GM12873 (cell line): Measurements from ENCODE around the gene PDE7B.

Experiments
- TF ChIP-seq, protein P1 (sequence below): IDR thresholded peaks from 2 replicates; pipeline ENCODE4 v1.5.1; 2012; ENCODE audit warnings: low read depth, mild to moderate bottlenecking, moderate library complexity, low read length, control low read depth; ENCODE audit not compliant: insufficient read depth; ENCODE audit errors: missing control alignments

Gene PDE7B

DNA sequence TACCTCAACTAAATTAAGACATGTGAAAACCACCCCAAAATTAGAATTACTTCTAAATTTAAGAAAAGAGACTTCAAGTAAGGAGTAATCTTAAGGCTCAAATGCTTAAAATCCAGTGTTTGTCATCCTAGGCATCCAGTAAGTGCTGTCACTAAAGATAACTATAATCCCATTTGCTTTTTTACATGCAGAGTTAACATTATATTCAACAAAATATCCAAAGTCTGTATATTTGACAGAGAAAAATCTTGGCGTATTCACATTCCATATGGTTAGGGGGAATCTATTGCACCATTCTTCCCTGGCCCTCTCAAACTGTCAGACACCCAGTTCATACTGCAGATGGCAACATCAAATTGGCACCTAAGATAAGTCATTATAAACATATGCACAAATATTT lies 381.2 kb downstream of the PDE7B start:
- TF ChIP-seq, protein P1, sequence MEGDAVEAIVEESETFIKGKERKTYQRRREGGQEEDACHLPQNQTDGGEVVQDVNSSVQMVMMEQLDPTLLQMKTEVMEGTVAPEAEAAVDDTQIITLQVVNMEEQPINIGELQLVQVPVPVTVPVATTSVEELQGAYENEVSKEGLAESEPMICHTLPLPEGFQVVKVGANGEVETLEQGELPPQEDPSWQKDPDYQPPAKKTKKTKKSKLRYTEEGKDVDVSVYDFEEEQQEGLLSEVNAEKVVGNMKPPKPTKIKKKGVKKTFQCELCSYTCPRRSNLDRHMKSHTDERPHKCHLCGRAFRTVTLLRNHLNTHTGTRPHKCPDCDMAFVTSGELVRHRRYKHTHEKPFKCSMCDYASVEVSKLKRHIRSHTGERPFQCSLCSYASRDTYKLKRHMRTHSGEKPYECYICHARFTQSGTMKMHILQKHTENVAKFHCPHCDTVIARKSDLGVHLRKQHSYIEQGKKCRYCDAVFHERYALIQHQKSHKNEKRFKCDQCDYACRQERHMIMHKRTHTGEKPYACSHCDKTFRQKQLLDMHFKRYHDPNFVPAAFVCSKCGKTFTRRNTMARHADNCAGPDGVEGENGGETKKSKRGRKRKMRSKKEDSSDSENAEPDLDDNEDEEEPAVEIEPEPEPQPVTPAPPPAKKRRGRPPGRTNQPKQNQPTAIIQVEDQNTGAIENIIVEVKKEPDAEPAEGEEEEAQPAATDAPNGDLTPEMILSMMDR = no peak

DNA sequence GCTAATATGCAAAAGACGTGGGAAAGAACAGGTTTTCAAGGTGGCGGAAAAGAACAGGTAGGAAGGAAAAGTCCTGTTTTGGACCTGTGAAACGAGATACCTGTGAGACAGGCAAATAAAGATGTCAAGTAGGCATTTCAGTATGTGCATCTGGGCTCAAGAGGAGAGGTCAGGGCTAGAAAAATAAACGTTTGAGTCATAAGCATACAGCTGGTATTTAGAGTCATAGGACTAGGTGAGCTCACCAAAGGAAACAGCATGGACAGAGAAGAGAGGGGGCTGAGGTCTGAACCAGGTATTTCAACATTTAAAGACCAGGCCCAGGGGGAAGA lies 383.7 kb downstream of the PDE7B start:
- TF ChIP-seq, protein P1 = no peak

DNA sequence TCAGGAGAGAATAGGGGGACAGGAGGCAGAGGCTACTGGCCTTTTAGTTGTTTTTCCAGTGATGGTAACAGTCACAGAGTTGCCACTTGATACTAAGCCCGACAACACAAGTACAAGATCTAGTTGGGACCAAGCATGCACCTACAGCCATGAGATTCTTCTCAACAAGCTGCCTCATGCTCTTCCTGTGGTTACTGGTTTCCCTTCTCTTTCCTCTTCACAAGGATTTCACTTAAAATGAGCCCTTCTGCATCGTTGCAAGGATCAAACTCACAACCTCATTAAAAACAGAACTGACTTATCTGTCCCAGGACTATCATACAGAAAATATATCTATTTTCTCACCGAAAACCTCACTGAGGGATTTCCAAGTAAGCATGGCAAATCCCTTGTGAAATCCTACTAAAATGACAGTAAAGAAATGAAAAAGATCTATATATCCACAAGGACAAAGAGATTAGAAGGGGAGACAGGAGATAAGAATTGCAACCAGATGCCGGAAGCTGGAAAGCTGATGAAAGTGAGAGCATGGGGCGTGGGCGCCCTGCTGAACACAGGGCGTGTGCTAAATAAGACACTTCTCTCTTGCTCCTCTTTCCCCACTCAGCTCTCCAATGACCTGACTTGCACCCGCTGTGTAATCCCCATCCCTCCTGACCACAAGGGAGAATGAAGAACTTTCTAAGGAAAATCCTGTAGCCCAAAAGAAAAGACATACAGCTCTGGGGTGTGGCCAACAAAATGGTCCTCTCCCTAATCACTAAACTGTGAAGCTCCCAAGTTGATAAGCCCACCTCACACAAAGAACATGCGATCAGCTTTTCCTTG lies 385.2 kb downstream of the PDE7B start:
- TF ChIP-seq, protein P1 = no peak

DNA sequence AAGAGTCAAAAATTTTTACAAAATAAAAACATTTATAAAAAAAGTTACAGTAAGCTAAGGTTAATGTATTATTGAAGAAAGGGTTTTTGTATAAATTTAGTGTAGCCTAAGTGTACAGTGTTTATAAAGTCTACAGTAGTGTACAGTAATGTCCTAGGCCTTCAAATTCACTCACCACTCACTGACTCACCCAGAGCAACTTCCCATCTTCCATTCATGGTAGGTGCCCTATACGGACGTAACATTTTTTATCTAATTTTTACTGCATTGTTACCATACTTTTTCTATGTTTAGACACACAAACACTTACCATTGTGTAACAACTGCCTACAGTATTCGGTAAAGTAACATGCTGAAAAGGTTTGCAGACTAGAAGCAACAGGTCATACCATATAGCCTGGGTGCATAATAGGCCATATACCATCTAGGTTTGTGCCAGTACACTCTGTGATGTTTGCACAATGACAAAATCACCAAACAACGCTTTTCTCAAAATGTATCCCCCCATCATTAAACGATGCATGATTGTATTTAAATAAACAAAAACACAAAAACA lies 392.6 kb downstream of the PDE7B start:
- TF ChIP-seq, protein P1 = no peak
